ENCODE measurements around the gene SPAG9. TPM values are rescaled to one million over a fixed set of nuclear protein-coding genes. Genes with fewer than 3 reads are reported as not detected.
A peak's percentile ranks its signal among the peaks of the same experiment; 100 is the strongest.

SPAG9 gene
- total RNA-seq, 4 donors from 2014 or later: 39.4 to 211 (median 107) TPM

DNA sequence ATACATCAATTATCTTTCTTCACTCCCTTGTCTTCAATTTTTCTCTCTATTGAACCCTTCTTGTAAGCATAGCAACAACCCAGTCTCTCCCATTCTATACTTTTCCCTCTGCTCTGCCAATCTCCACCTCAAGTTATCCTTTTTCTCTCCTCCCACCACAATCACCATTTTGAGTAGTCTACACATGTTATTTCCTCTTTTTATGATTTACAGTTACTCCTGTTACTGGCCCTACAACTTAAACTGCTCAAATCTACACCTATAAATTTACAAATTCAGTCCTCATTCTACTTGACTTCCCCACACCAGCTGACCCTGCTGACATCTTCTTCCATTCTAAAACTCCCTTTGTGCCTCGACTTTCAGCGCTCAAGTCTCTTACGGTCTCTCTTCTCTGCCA lies 84.6 kb downstream of the SPAG9 start:
- H3K27me3 ChIP-seq: no peaks in the 10 kb centered on the region
- no peak overlapping the region for H3K4me3 ChIP-seq
- intact Hi-C loops (cut with DNase I; ENCODE audit: low total_unique reads): no loop called here
- no peaks in the 10 kb centered on the region for H3K4me1 ChIP-seq
- H3K9me3 ChIP-seq: no peaks in the 10 kb centered on the region
- peak overlapping the region in 1 of 2 donors; percentile 12 for H3K27ac ChIP-seq
- no peak for TF ChIP-seq POLR2A (IDR thresholded peaks at IDR 0.05)
- TF ChIP-seq, protein P1, sequence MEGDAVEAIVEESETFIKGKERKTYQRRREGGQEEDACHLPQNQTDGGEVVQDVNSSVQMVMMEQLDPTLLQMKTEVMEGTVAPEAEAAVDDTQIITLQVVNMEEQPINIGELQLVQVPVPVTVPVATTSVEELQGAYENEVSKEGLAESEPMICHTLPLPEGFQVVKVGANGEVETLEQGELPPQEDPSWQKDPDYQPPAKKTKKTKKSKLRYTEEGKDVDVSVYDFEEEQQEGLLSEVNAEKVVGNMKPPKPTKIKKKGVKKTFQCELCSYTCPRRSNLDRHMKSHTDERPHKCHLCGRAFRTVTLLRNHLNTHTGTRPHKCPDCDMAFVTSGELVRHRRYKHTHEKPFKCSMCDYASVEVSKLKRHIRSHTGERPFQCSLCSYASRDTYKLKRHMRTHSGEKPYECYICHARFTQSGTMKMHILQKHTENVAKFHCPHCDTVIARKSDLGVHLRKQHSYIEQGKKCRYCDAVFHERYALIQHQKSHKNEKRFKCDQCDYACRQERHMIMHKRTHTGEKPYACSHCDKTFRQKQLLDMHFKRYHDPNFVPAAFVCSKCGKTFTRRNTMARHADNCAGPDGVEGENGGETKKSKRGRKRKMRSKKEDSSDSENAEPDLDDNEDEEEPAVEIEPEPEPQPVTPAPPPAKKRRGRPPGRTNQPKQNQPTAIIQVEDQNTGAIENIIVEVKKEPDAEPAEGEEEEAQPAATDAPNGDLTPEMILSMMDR (IDR thresholded peaks at IDR 0.05): no peak
- H3K36me3 ChIP-seq: no peaks in the 10 kb centered on the region
- no peak for DNase-seq

DNA sequence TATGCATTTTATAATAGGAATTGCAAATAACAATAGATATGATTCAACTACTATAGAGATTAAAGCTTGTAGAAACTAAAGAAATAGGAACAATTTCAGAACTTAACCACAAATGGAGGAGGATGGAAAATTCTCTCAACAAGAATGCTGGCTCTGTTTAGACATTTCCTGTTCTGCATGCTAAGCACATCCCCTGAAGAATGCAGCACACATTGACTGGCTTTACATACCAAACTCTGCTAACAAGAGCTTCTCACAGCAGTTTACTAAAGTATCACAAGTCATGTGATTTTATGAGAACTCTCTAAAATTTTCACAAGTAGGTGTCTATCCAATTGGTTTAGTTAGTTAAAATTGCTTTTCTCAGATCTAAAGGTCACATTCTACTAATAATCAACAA lies 85.2 kb downstream of the SPAG9 start:
- Histone ChIP-seq H3K4me3 (no peak overlapping the region), H3K4me1 (no peaks in the 10 kb centered on the region), H3K9me3 (no peaks in the 10 kb centered on the region), H3K27me3 (no peaks in the 10 kb centered on the region), H3K36me3 (no peaks in the 10 kb centered on the region), H3K27ac (peak overlapping the region in 1 of 2 donors; percentile 12)
- DNase-seq: no peak
- intact Hi-C loops (cut with DNase I; ENCODE audit: low total_unique reads): no loop called here
- TF ChIP-seq, protein P1 (IDR thresholded peaks at IDR 0.05): no peak
- TF ChIP-seq POLR2A (IDR thresholded peaks at IDR 0.05): no peak

DNA sequence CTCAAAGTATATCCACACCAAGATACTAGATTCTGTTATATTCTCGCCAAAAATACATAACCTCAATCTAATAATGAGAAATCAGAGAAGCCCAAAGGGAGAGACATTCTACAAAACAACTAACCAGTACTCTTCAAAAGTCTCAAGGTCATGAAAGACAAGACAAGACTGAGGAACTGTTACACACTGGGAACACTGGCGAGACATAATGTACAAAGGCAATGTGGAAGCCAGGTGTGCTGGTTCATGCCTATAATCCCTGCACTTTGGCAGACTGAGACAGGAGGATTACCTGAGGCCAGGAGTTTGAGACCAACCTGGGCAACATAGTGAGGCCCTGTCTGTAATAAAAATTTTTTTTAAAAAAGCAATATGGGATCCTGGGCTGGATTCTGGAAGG lies 85.9 kb downstream of the SPAG9 start:
- H3K27ac ChIP-seq: peak overlapping the region in 1 of 2 donors; percentile 5
- TF ChIP-seq, protein P1 (IDR thresholded peaks at IDR 0.05): no peak
- TF ChIP-seq POLR2A (IDR thresholded peaks at IDR 0.05): no peak
- no peaks in the 10 kb centered on the region for H3K9me3 ChIP-seq
- no peaks in the 10 kb centered on the region for H3K4me1 ChIP-seq
- no peaks in the 10 kb centered on the region for H3K36me3 ChIP-seq
- no peaks in the 10 kb centered on the region for H3K27me3 ChIP-seq
- H3K4me3 ChIP-seq: no peak overlapping the region
- intact Hi-C loops (cut with DNase I; ENCODE audit: low total_unique reads): no loop called here
- no peak for DNase-seq

DNA sequence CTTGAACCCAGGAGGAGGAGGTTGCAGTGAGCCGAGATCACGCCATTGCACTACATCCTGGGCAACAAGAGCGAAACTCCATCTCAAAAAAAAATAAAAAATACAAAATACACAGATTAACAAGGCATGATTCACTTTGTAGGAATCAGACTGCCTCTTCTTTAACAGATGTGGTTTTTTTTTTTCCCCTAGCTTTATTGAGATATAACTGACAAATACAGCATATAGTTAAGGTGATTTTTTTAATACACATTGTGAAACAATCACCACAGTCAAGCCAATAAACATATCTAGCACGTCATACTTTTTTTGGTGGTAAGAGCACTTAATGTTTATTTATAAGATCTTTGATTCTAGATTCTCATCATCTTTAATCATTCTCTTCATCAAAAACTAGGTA lies 87.8 kb downstream of the SPAG9 start:
- H3K27me3 ChIP-seq: no peaks in the 10 kb centered on the region
- intact Hi-C loops (cut with DNase I; ENCODE audit: low total_unique reads): no loop called here
- no peak overlapping the region for H3K4me3 ChIP-seq
- no peaks in the 10 kb centered on the region for H3K36me3 ChIP-seq
- no peaks in the 10 kb centered on the region for H3K9me3 ChIP-seq
- no peak overlapping the region for H3K27ac ChIP-seq
- TF ChIP-seq, protein P1 (IDR thresholded peaks at IDR 0.05): no peak
- TF ChIP-seq POLR2A (IDR thresholded peaks at IDR 0.05): no peak
- no peak for DNase-seq
- no peaks in the 10 kb centered on the region for H3K4me1 ChIP-seq

DNA sequence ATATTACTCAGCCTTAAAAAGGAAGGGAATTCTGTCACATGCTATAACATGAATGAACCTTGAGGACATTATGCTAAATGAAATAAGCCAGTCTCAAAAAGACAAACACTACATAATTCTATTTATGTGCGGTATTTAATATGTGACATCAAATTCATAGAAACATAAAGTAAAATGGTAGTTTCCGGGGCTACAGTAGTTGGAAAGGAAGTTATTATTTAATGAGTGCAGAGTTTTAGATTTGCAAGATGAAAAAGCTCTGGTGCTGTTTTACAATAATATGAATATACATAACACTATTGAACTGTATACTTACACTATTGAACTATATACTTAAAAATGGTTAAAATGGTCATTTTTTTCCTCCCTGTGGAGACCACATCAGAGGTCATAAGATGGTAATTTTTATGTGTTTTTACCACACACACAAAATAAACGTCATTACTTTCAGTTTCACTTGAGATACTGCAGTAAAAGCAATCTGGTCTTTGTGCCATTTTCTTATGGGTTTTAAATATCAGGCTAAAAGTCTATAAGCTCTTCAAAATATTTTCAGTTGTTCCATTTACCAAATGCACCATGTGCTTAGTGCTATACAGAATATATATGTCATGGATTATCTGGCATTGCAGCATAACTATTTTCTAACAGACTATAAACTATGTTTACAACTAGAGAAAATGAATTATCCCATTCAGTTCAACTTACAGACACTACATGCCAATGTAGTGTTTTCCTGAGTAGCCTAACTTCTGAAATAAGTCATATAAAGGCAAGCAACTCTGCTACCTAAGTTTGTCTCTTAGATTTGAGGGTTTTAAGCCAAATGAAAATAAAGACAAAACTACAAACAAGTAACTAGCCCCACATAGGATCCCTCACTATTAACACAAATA lies 90.9 kb downstream of the SPAG9 start:
- no peak for DNase-seq

More for the DNA sequence above, 90.9 kb downstream of the SPAG9 start:
- H3K9me3 ChIP-seq: no peaks in the 10 kb centered on the region
- no peaks in the 10 kb centered on the region for H3K4me1 ChIP-seq
- peak overlapping the region; percentile 51 to 72 for H3K27ac ChIP-seq
- no peaks in the 10 kb centered on the region for H3K36me3 ChIP-seq
- no peak overlapping the region for H3K4me3 ChIP-seq
- no peak for TF ChIP-seq POLR2A (IDR thresholded peaks at IDR 0.05)
- TF ChIP-seq, protein P1 (IDR thresholded peaks at IDR 0.05): no peak
- H3K27me3 ChIP-seq: no peaks in the 10 kb centered on the region
- intact Hi-C loops (cut with DNase I; ENCODE audit: low total_unique reads): no loop called here
